ENCODE results near the gene TMEM9B. TPM values are rescaled to one million over a fixed set of nuclear protein-coding genes. Genes with fewer than 3 reads are reported as not detected.
"Not testable (repeated sequence)": the region's sequence is repeated elsewhere in the genome, so short reads cannot be mapped to it uniquely, and the experiment has no call there.

TMEM9B gene
- total RNA-seq, 1 donor from 2014 or later, result 31.3 TPM

GRCh38 chr11:8973121-8973520 lies 8.9 kb upstream of the TMEM9B start:
- no peak for DNase-seq (ENCODE audit: low read depth, low spot score)

- DNase-seq (ENCODE audit: low read depth, low spot score), result no peak
These were observed 7.7 kb upstream of the TMEM9B start for GRCh38 chr11:8971924-8972316.

- DNase-seq (ENCODE audit: low read depth, low spot score), result no peak
These were observed 7.1 kb upstream of the TMEM9B start for GRCh38 chr11:8971196-8971923.

GRCh38 chr11:8967184-8967583 lies 2.9 kb upstream of the TMEM9B start:
- DNase-seq (ENCODE audit: low read depth, low spot score), result no peak

GRCh38 chr11:8963569-8964323 lies 496 bp downstream of the TMEM9B start:
- DNase-seq (ENCODE audit: low read depth, low spot score), result peak; percentile 17

GRCh38 chr11:8962841-8963240 lies 1.4 kb downstream of the TMEM9B start:
- no peak for DNase-seq (ENCODE audit: low read depth, low spot score)

- DNase-seq (ENCODE audit: low read depth, low spot score), result no peak
These were observed 2.8 kb downstream of the TMEM9B start for GRCh38 chr11:8961401-8961800.

- DNase-seq (ENCODE audit: low read depth, low spot score), result peak; percentile 54
These were observed 4.6 kb downstream of the TMEM9B start for GRCh38 chr11:8959546-8960166.

GRCh38 chr11:8956860-8957259 lies 7.4 kb downstream of the TMEM9B start:
- no peak for DNase-seq (ENCODE audit: low read depth, low spot score)

GRCh38 chr11:8948886-8949285 lies 15.4 kb downstream of the TMEM9B start:
- no peak for DNase-seq (ENCODE audit: low read depth, low spot score)

GRCh38 chr11:8947230-8947943 lies 16.9 kb downstream of the TMEM9B start:
- DNase-seq (ENCODE audit: low read depth, low spot score), result no peak

GRCh38 chr11:8942518-8943066 lies 21.6 kb downstream of the TMEM9B start, which contains the start of gene ASCL3:
Gene ASCL3 (minus strand): TSS chr11:8943016. CDS start chr11:8938161, 4,855 bp downstream.
- no peak for DNase-seq (ENCODE audit: low read depth, low spot score)

GRCh38 chr11:8941341-8942103 lies 22.7 kb downstream of the TMEM9B start:
- DNase-seq (ENCODE audit: low read depth, low spot score), result no peak

GRCh38 chr11:8937659-8938058 lies 26.6 kb downstream of the TMEM9B start:
- no peak for DNase-seq (ENCODE audit: low read depth, low spot score)

- no peak for DNase-seq (ENCODE audit: low read depth, low spot score)
These were observed 27.1 kb downstream of the TMEM9B start for GRCh38 chr11:8937159-8937558.

GRCh38 chr11:8935789-8936188 lies 28.5 kb downstream of the TMEM9B start:
- DNase-seq (ENCODE audit: low read depth, low spot score), result not testable (repeated sequence)

- no peak for DNase-seq (ENCODE audit: low read depth, low spot score)
These were observed 29.3 kb downstream of the TMEM9B start for GRCh38 chr11:8934742-8935488.

GRCh38 chr11:8933931-8934330 lies 30.3 kb downstream of the TMEM9B start:
- DNase-seq (ENCODE audit: low read depth, low spot score), result no peak

GRCh38 chr11:8932564-8933180 lies 31.6 kb downstream of the TMEM9B start, which contains the start of gene C11orf16:
Gene C11orf16 (minus strand): TSS chr11:8932947. CDS start chr11:8932308, 639 bp downstream.
- no peak for DNase-seq (ENCODE audit: low read depth, low spot score)
